Prostate gland (tissue), 2 donors: ENCODE measurements around the gene SIPA1L3. TPM values are rescaled to one million over a fixed set of nuclear protein-coding genes. Genes with fewer than 3 reads are reported as not detected.
A peak's percentile ranks its signal among the peaks of the same experiment; 100 is the strongest.

Experiments used
- DNase-seq: peaks from one replicate; pipeline ENCODE4 v3.0.0-alpha.2; 2019; ENCODE audit warnings: low spot score
- H3K27ac ChIP-seq, 2 donors: fragments of 200-600 bp; sonication (generic); 2 replicates each; pipeline ENCODE4 v1.5.1; 2017 to 2019
- H3K27me3 ChIP-seq: fragments of 200-600 bp; sonication (generic); replicated peaks from 2 replicates; pipeline ENCODE4 v1.5.1; 2019; ENCODE audit not compliant: insufficient read depth
- H3K36me3 ChIP-seq, 2 donors: fragments of 200-600 bp; sonication (generic); 1 replicate in 1 of 2; 2 replicates in 1 of 2; pipeline versions ENCODE4 v1.5.1 to v1.8.1; 2017 to 2019
- H3K4me1 ChIP-seq: fragments of 200-600 bp; sonication (generic); replicated peaks from 2 replicates; pipeline ENCODE4 v1.5.1; 2019
- H3K4me3 ChIP-seq, 2 donors: fragments of 200-600 bp; sonication (generic); 2 replicates each; pipeline ENCODE4 v1.5.1; 2017 to 2019
- H3K9me3 ChIP-seq: fragments of 200-600 bp; sonication (generic); 2 replicates; pipeline ENCODE4 v1.5.1; 2017
- POLR2A ChIP-seq: fragments of 450-650 bp; IDR thresholded peaks from one replicate; pipeline ENCODE4 v1.6.1; 2016; ENCODE audit warnings: antibody characterized with exemption, mild to moderate bottlenecking
- POLR2AphosphoS5 ChIP-seq: sonication (generic); formaldehyde crosslinking; IDR thresholded peaks from one replicate; pipeline ENCODE4 v1.6.1; 2017; ENCODE audit warnings: antibody characterized with exemption
- WGBS: methylation state at CpG from one replicate; pipeline ENCODE4 v1.1.5; 2018; 5-methylcytosine and 5-hydroxymethylcytosine counted together
- intact Hi-C: fragments of 100-400 bp; cut with DNase I; formaldehyde crosslinking; loops from one replicate; pipeline ENCODE4 v1.14.2; 2022
- total RNA-seq, 2 donors: library from RNA; depleted of rRNA; stranded (reverse); fragments of >200 nt; gene quantifications; one replicate each; pipeline ENCODE4 v1.1.0, GENCODE V29; 2016
- TF ChIP-seq, protein P1 (sequence below), 4 experiments: fragments of 200-600 bp in 2 of 4; fragments of 450-650 bp in 2 of 4; sonication (generic) in 2 of 4; IDR thresholded peaks; 1 replicate in 3 of 4; 2 replicates in 1 of 4; pipeline ENCODE4 v1.5.1; 2016 to 2019; ENCODE audit warnings: antibody characterized with exemption in 4 of 4, mild to moderate bottlenecking in 2 of 4, moderate library complexity in 2 of 4

Gene SIPA1L3
- total RNA-seq, 2 donors from 2014 or later, result 48.8 to 63.5 TPM

DNA sequence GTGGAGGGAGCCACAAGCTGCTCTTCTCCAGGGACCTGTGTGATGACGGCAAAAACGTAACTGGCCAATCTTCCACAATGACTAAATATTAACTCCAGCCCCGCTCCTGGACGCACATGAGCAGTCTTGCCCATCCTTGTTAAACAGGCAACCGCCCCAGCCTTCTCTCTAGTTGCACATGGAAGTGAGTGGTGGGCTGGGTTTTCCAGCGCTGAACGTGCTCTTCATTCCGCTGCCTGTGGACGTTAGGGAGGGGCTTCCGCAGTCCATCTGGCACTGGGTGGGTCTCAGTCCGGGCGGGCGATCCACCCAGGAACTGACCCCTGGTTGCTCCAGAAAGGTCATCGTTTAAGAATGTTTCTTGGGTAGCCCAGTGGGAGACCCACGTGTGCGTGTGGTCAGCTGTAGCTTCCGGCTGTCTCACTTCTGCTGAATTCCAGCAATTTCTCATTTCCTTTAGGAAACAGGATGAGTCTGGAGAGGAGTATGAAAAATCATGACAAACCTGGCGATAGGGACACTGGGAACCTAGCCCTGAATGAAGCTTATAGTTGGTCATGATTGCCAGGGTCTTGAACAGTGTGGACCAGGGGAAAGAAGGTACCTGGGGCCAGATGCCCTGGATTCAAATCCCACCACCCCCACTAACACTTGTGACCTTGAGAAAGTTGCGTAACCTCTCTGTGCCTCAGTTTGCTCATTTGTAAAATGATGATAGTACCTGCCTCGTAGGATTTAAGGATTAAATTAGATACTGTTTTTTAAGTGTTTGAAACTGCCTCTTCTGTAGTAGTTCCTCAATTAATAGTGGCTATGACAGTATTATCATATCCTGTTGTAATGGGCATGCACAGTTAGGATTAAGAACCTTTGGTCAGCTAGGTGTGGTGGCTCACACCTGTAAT lies 92.6 kb downstream of the SIPA1L3 start:
- intact Hi-C loops, result no loop called here
- DNase-seq, result no peak
- Histone ChIP-seq H3K4me3 (no peak overlapping the region), H3K36me3 (no peaks in the 10 kb centered on the region), H3K4me1 (peaks cover 8% of the 10 kb centered on the region), H3K27me3 (no peaks in the 10 kb centered on the region), H3K9me3 (no peaks in the 10 kb centered on the region), H3K27ac (no peak overlapping the region)
- TF ChIP-seq POLR2A (no peak), POLR2AphosphoS5 (no peak)
- TF ChIP-seq, protein P1, sequence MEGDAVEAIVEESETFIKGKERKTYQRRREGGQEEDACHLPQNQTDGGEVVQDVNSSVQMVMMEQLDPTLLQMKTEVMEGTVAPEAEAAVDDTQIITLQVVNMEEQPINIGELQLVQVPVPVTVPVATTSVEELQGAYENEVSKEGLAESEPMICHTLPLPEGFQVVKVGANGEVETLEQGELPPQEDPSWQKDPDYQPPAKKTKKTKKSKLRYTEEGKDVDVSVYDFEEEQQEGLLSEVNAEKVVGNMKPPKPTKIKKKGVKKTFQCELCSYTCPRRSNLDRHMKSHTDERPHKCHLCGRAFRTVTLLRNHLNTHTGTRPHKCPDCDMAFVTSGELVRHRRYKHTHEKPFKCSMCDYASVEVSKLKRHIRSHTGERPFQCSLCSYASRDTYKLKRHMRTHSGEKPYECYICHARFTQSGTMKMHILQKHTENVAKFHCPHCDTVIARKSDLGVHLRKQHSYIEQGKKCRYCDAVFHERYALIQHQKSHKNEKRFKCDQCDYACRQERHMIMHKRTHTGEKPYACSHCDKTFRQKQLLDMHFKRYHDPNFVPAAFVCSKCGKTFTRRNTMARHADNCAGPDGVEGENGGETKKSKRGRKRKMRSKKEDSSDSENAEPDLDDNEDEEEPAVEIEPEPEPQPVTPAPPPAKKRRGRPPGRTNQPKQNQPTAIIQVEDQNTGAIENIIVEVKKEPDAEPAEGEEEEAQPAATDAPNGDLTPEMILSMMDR (IDR thresholded peaks at IDR 0.05), result no peak
- 65% methylated on average over 20 of the region's 20 CpGs for WGBS

DNA sequence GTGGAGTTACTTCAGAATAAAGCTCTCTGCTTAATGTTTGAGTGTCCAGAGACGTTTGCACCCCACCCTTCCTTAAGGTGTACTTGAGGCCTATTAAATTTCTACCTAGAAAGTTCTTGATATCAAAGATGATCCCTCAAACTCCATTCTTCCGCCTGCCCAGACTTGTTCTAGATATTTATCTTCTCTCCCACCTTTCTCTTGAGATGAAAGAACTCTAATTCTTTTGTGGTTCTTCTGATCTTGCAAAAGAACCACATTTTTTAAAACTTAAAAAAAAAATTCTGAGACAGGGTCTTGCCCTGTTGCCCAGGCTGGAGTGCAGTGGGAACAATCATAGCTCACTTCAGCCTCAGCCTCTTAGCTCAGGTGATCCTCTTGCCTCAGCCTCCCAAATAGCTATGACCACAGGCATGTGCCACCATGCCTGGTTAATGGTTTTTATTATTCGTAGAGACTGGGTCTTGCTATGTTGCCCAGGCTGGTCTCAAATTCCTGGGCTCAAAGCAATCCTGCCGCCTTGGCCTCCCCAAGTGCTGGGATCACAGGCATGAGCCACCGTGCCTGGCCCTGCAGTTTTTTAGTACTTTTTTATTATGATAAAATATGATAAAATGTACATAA lies 94.3 kb downstream of the SIPA1L3 start:
- intact Hi-C loops, result no loop called here
- 70% methylated on average over 5 of the region's 5 CpGs for WGBS
- no peak overlapping the region for H3K27ac ChIP-seq

DNA sequence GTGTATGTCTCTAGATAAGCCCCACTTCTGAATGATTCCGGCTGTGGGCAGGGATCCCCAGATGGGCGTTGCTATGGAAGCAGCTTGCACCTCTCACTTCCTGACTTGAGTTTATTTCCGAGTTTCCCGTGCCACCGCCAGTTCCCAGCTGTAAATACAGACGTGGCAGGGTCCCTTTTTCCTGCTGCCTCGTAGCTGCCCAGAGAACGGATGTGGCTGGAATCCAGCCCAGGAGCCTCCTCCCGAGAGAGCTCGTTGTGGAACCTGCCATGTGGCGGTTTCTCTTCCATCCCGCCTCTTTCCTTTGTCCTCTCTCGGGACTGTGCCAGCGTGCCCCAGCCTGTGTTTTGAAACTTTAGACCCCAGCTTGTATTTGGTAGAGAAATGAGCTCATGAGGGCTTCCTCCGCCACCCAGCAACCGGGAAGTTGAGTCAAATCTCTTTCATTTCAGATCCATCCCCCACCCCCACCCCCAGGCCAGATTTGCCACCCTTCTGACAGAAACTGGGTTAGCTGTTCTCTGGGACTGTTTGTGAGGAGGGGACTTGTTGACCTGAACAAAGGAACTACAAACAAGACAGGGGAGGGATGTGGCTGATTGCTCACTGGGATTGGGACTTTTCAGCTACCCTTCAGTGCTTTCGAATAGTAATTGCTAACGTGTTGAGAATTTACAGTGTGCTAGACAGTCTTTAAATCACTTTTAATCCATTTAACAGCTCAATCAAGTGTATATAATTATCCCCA lies 96.6 kb downstream of the SIPA1L3 start:
- H3K9me3 ChIP-seq, result no peaks in the 10 kb centered on the region
- no peaks in the 10 kb centered on the region for H3K27me3 ChIP-seq
- DNase-seq, result peak; percentile 88
- 1% methylated on average over 18 of the region's 18 CpGs for WGBS
- no peaks in the 10 kb centered on the region for H3K36me3 ChIP-seq
- H3K4me1 ChIP-seq, result peaks cover 11% of the 10 kb centered on the region
- peak; percentile 71 for TF ChIP-seq POLR2AphosphoS5
- TF ChIP-seq, protein P1 (IDR thresholded peaks at IDR 0.05), result no peak
- intact Hi-C loops, result no loop called here
- H3K27ac ChIP-seq, result peak overlapping the region; percentile 81 to 84
- peak overlapping the region; percentile 13 to 30 for H3K4me3 ChIP-seq

More for the DNA sequence above, 94.3 kb downstream of the SIPA1L3 start:
- Histone ChIP-seq H3K27me3 (no peaks in the 10 kb centered on the region), H3K36me3 (no peaks in the 10 kb centered on the region), H3K9me3 (no peaks in the 10 kb centered on the region), H3K4me1 (peaks cover 11% of the 10 kb centered on the region), H3K4me3 (no peak overlapping the region)
- no peak for DNase-seq
- TF ChIP-seq POLR2A (no peak), POLR2AphosphoS5 (no peak)
- TF ChIP-seq, protein P1 (IDR thresholded peaks at IDR 0.05), result no peak

DNA sequence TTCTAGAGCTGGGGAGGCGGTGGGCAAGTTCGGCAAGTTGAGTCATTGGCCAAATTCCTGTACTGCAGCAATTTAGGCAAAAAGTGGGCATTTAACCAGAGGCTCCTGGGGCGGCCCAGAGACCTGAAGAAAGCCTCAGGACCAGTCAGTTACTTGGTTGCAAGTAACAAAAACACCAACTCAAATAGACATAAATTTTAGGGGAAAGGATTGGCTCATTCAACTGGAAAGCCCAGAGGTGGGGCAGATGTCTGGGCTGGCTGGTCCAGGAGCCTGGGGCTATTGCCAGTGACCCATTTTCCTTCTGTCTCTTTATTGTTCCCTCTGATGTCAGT lies 97.1 kb downstream of the SIPA1L3 start:
- no peak for DNase-seq
- H3K4me3 ChIP-seq, result peak overlapping the region; percentile 13 to 30
- peak overlapping the region; percentile 81 to 84 for H3K27ac ChIP-seq

More for the DNA sequence above, 97.1 kb downstream of the SIPA1L3 start:
- intact Hi-C loops, result no loop called here
- TF ChIP-seq, protein P1 (IDR thresholded peaks at IDR 0.05), result no peak
- TF ChIP-seq POLR2AphosphoS5 (no peak), POLR2A (no peak)
- Histone ChIP-seq H3K9me3 (no peaks in the 10 kb centered on the region), H3K4me1 (peaks cover 11% of the 10 kb centered on the region), H3K36me3 (no peaks in the 10 kb centered on the region), H3K27me3 (no peaks in the 10 kb centered on the region)
- 8% methylated on average over 3 of the region's 3 CpGs for WGBS
